Measurements from ENCODE around the gene GAS2L2. TPM values are rescaled to one million over a fixed set of nuclear protein-coding genes. Genes with fewer than 3 reads are reported as not detected.

GAS2L2 gene
- under 1 TPM in 1 of 2 experiments, not detected in 1; 0.07 TPM for total RNA-seq

- peaks cover 33% of the 10 kb centered on the region for H3K27me3 Mint-ChIP-seq (ENCODE audit: low read depth)
- no peaks in the 10 kb centered on the region for H3K36me3 Mint-ChIP-seq (ENCODE audit: low read depth)
- intact Hi-C loops (cut with micrococcal nuclease), result no loop called here
- no peaks in the 10 kb centered on the region for H3K9me3 Mint-ChIP-seq
- no peak for DNase-seq
- no peak within 1 kb of the TSS for H3K27ac Mint-ChIP-seq
- no peak within 1 kb of the TSS for H3K4me3 Mint-ChIP-seq
- peaks cover 13% of the 10 kb centered on the region for H3K4me1 Mint-ChIP-seq (ENCODE audit: low read depth)
- CTCF ChIA-PET, result interaction anchor here (1.3 kb wide), 1 partner anchor 11 kb away, joined by 3 read pairs; no protein-coding TSS in a partner anchor
These were observed at the start of gene GAS2L2 for GRCh38 chr17:35752945-35753764. GAS2L2 (minus strand) TSS chr17:35753239; CDS start chr17:35752850, 389 bp downstream.

- Mint-ChIP-seq H3K4me3 (no peak overlapping the region), H3K4me1 (ENCODE audit: low read depth) (peaks cover 33% of the 10 kb centered on the region), H3K27me3 (ENCODE audit: low read depth) (no peaks in the 10 kb centered on the region), H3K9me3 (no peaks in the 10 kb centered on the region), H3K36me3 (ENCODE audit: low read depth) (no peaks in the 10 kb centered on the region), H3K27ac (peak overlapping the region; percentile 9)
- CTCF ChIA-PET, result interaction anchor here (1.0 to 1.4 kb wide), 4 partner anchors 36 to 241 kb away, joined by 3 to 12 read pairs (median 3); partner anchors contain the start of gene SLFN14
- DNase-seq, result peak; percentile 50
- intact Hi-C loops (cut with micrococcal nuclease), result loop anchor here (10.0 kb wide), 2 partner anchors 427 to 627 kb away; partner anchors contain the start of gene SLFN11
These were observed 48.7 kb upstream of the GAS2L2 start for GRCh38 chr17:35801583-35802224.

- H3K27ac Mint-ChIP-seq, result no peak overlapping the region
- no peaks in the 10 kb centered on the region for H3K36me3 Mint-ChIP-seq (ENCODE audit: low read depth)
- peaks cover 41% of the 10 kb centered on the region for H3K4me1 Mint-ChIP-seq (ENCODE audit: low read depth)
- no peaks in the 10 kb centered on the region for H3K9me3 Mint-ChIP-seq
- peaks cover 9% of the 10 kb centered on the region for H3K27me3 Mint-ChIP-seq (ENCODE audit: low read depth)
- no peak overlapping the region for H3K4me3 Mint-ChIP-seq
- intact Hi-C loops (cut with micrococcal nuclease), result loop anchor here (10.0 kb wide), 2 partner anchors 425 to 625 kb away; partner anchors contain the start of gene SLFN11
- CTCF ChIA-PET, result interaction anchor here (2.1 kb wide), 1 partner anchor 35 kb away, joined by 9 read pairs; no protein-coding TSS in a partner anchor
- no peak for DNase-seq
These were observed 46.9 kb upstream of the GAS2L2 start for GRCh38 chr17:35799942-35800341.

GRCh38 chr17:35797918-35798317 is 44.9 kb upstream of the GAS2L2 start:
- H3K36me3 Mint-ChIP-seq (ENCODE audit: low read depth), result no peaks in the 10 kb centered on the region
- H3K4me1 Mint-ChIP-seq (ENCODE audit: low read depth), result peaks cover 43% of the 10 kb centered on the region
- H3K27me3 Mint-ChIP-seq (ENCODE audit: low read depth), result peaks cover 21% of the 10 kb centered on the region
- no peak overlapping the region for H3K4me3 Mint-ChIP-seq
- DNase-seq, result no peak
- H3K27ac Mint-ChIP-seq, result no peak overlapping the region
- CTCF ChIA-PET, result interaction anchor here (7.2 kb wide), 1 partner anchor 34 kb away, joined by 51 read pairs; no protein-coding TSS in a partner anchor
- intact Hi-C loops (cut with micrococcal nuclease), result no loop called here
- H3K9me3 Mint-ChIP-seq, result no peaks in the 10 kb centered on the region

GRCh38 chr17:35797370-35797769 is 44.3 kb upstream of the GAS2L2 start:
- peaks cover 38% of the 10 kb centered on the region for H3K4me1 Mint-ChIP-seq (ENCODE audit: low read depth)
- peaks cover 21% of the 10 kb centered on the region for H3K27me3 Mint-ChIP-seq (ENCODE audit: low read depth)
- no peak overlapping the region for H3K4me3 Mint-ChIP-seq
- no peak for DNase-seq
- CTCF ChIA-PET, result interaction anchor here (1.1 to 7.2 kb wide), 5 partner anchors 8 to 33 kb away, joined by 5 to 51 read pairs (median 8); partner anchors contain the start of gene TAF15
- H3K27ac Mint-ChIP-seq, result no peak overlapping the region
- no peaks in the 10 kb centered on the region for H3K36me3 Mint-ChIP-seq (ENCODE audit: low read depth)
- intact Hi-C loops (cut with micrococcal nuclease), result no loop called here
- H3K9me3 Mint-ChIP-seq, result no peaks in the 10 kb centered on the region

GRCh38 chr17:35796942-35797341 is 43.9 kb upstream of the GAS2L2 start:
- no peak overlapping the region for H3K4me3 Mint-ChIP-seq
- peaks cover 37% of the 10 kb centered on the region for H3K4me1 Mint-ChIP-seq (ENCODE audit: low read depth)
- CTCF ChIA-PET, result interaction anchor here (1.1 to 7.2 kb wide), 5 partner anchors 8 to 33 kb away, joined by 5 to 51 read pairs (median 8); partner anchors contain the start of gene TAF15
- intact Hi-C loops (cut with micrococcal nuclease), result no loop called here
- peaks cover 21% of the 10 kb centered on the region for H3K27me3 Mint-ChIP-seq (ENCODE audit: low read depth)
- no peak for DNase-seq
- no peaks in the 10 kb centered on the region for H3K36me3 Mint-ChIP-seq (ENCODE audit: low read depth)
- H3K9me3 Mint-ChIP-seq, result no peaks in the 10 kb centered on the region
- H3K27ac Mint-ChIP-seq, result no peak overlapping the region

GRCh38 chr17:35795871-35796265 is 42.8 kb upstream of the GAS2L2 start:
- H3K4me3 Mint-ChIP-seq, result peak overlapping the region; percentile 73
- peaks cover 21% of the 10 kb centered on the region for H3K27me3 Mint-ChIP-seq (ENCODE audit: low read depth)
- H3K36me3 Mint-ChIP-seq (ENCODE audit: low read depth), result no peaks in the 10 kb centered on the region
- H3K27ac Mint-ChIP-seq, result no peak overlapping the region
- DNase-seq, result no peak
- intact Hi-C loops (cut with micrococcal nuclease), result no loop called here
- H3K9me3 Mint-ChIP-seq, result no peaks in the 10 kb centered on the region
- H3K4me1 Mint-ChIP-seq (ENCODE audit: low read depth), result peaks cover 27% of the 10 kb centered on the region
- CTCF ChIA-PET, result interaction anchor here (0.6 to 7.2 kb wide), 6 partner anchors 9 to 56 kb away, joined by 3 to 51 read pairs (median 6); partner anchors contain the start of gene TAF15

- intact Hi-C loops (cut with micrococcal nuclease), result no loop called here
- no peaks in the 10 kb centered on the region for H3K36me3 Mint-ChIP-seq (ENCODE audit: low read depth)
- H3K4me1 Mint-ChIP-seq (ENCODE audit: low read depth), result peaks cover 27% of the 10 kb centered on the region
- H3K9me3 Mint-ChIP-seq, result no peaks in the 10 kb centered on the region
- peaks cover 21% of the 10 kb centered on the region for H3K27me3 Mint-ChIP-seq (ENCODE audit: low read depth)
- CTCF ChIA-PET, result interaction anchor here (0.6 to 7.2 kb wide), 7 partner anchors 10 to 56 kb away, joined by 3 to 51 read pairs (median 5); partner anchors contain the start of gene TAF15
- DNase-seq, result peak; percentile 44
- no peak within 1 kb of the TSS for H3K27ac Mint-ChIP-seq
- H3K4me3 Mint-ChIP-seq, result peak within 1 kb of the TSS; percentile 73
These were observed 42.2 kb upstream of the GAS2L2 start, which contains the start of gene MMP28 for GRCh38 chr17:35795007-35795870. MMP28 (minus strand) TSS chr17:35795641; CDS start chr17:35795377, 264 bp downstream.

- Mint-ChIP-seq H3K27me3 (ENCODE audit: low read depth) (peaks cover 21% of the 10 kb centered on the region), H3K4me1 (ENCODE audit: low read depth) (peaks cover 38% of the 10 kb centered on the region), H3K27ac (no peak overlapping the region), H3K4me3 (peak overlapping the region; percentile 20), H3K9me3 (no peaks in the 10 kb centered on the region), H3K36me3 (ENCODE audit: low read depth) (no peaks in the 10 kb centered on the region)
- CTCF ChIA-PET, result interaction anchor here (0.7 to 7.2 kb wide), 2 partner anchors 15 to 29 kb away, joined by 3 to 51 read pairs; no protein-coding TSS in a partner anchor
- DNase-seq, result no peak
- intact Hi-C loops (cut with micrococcal nuclease), result no loop called here
These were observed 40.2 kb upstream of the GAS2L2 start for GRCh38 chr17:35793257-35793656.

- CTCF ChIA-PET, result interaction anchor here (0.9 to 7.2 kb wide), 4 partner anchors 13 to 27 kb away, joined by 3 to 51 read pairs (median 8); partner anchors contain the start of gene TAF15
- Mint-ChIP-seq H3K4me1 (ENCODE audit: low read depth) (peaks cover 40% of the 10 kb centered on the region), H3K27me3 (ENCODE audit: low read depth) (peaks cover 21% of the 10 kb centered on the region), H3K9me3 (no peaks in the 10 kb centered on the region), H3K4me3 (no peak overlapping the region), H3K36me3 (ENCODE audit: low read depth) (no peaks in the 10 kb centered on the region), H3K27ac (no peak overlapping the region)
- intact Hi-C loops (cut with micrococcal nuclease), result no loop called here
- DNase-seq, result no peak
These were observed 38.8 kb upstream of the GAS2L2 start for GRCh38 chr17:35791681-35792350.

GRCh38 chr17:35790841-35791240 is 37.8 kb upstream of the GAS2L2 start:
- H3K27ac Mint-ChIP-seq, result no peak overlapping the region
- peaks cover 15% of the 10 kb centered on the region for H3K27me3 Mint-ChIP-seq (ENCODE audit: low read depth)
- no peaks in the 10 kb centered on the region for H3K36me3 Mint-ChIP-seq (ENCODE audit: low read depth)
- no peak for DNase-seq
- no peaks in the 10 kb centered on the region for H3K9me3 Mint-ChIP-seq
- intact Hi-C loops (cut with micrococcal nuclease), result no loop called here
- peaks cover 34% of the 10 kb centered on the region for H3K4me1 Mint-ChIP-seq (ENCODE audit: low read depth)
- no peak overlapping the region for H3K4me3 Mint-ChIP-seq
- CTCF ChIA-PET, result no interaction called here

Measured in activated naive CD4-positive, alpha-beta T cell treated with anti-CD3 and anti-CD28 coated beads for 36 hours (primary cell).